Caco-2 (cell line): Measurements from ENCODE around the gene SVOPL. TPM values are rescaled to one million over a fixed set of nuclear protein-coding genes. Genes with fewer than 3 reads are reported as not detected.

Experiments
- BruUV-seq: library from RNA; stranded (reverse); fragments of 400-500 nt; replicated peaks from 2 replicates; lab custom pipeline; 2021; lab: Mats Ljungman, UMichigan
- CTCF ChIA-PET: fragments of 300-600 bp; sonication (Branson Sonifier 250); formaldehyde crosslinking; loops from one replicate; lab custom pipeline; 2022; ENCODE audit warnings: antibody characterized with exemption; lab: Charles Lee
- POLR2A ChIA-PET: fragments of 300-600 bp; sonication (Branson Sonifier 250); formaldehyde crosslinking; loops from one replicate; lab custom pipeline; 2022; ENCODE audit warnings: antibody characterized with exemption; lab: Charles Lee
- DNase-seq, 2 experiments: peaks; one replicate each; pipeline versions ENCODE4 v3.0.0 to v3.0.0-alpha.2; 2020 to 2022
- H3K27me3 ChIP-seq: replicated peaks from 2 replicates; pipeline ENCODE4 v1.6.0; 2011; ENCODE audit warnings: low read length; ENCODE audit not compliant: control insufficient read depth, insufficient read depth
- H3K36me3 ChIP-seq: 2 replicates; pipeline ENCODE4 v1.5.1; 2011; ENCODE audit warnings: low read length; ENCODE audit not compliant: control insufficient read depth, insufficient read depth
- H3K4me1 ChIP-seq: fragments of 250-450 bp; sonication (Bioruptor Pico); 2 replicates; pipeline ENCODE4 v1.5.1; 2020; ENCODE audit warnings: mild to moderate bottlenecking
- H3K4me3 ChIP-seq: 2 replicates; pipeline ENCODE4 v1.5.1; 2011; ENCODE audit warnings: low read depth, mild to moderate bottlenecking, control low read depth, low read length
- H3K9me3 ChIP-seq: fragments of 250-450 bp; sonication (Bioruptor Pico); 2 replicates; pipeline ENCODE4 v1.5.1; 2020; ENCODE audit warnings: mild to moderate bottlenecking, moderate library complexity
- H3K27ac Mint-ChIP-seq: one replicate; pipeline ENCODE4 v1.8.0; 2022; ENCODE audit warnings: mixed read lengths; ENCODE audit not compliant: unreplicated experiment
- H3K27me3 Mint-ChIP-seq: one replicate; pipeline ENCODE4 v1.8.0; 2022; ENCODE audit warnings: mixed read lengths; ENCODE audit not compliant: insufficient read depth, unreplicated experiment
- H3K36me3 Mint-ChIP-seq: one replicate; pipeline ENCODE4 v1.8.0; 2022; ENCODE audit warnings: mild to moderate bottlenecking, mixed read lengths; ENCODE audit not compliant: insufficient read depth, unreplicated experiment
- H3K4me1 Mint-ChIP-seq: one replicate; pipeline ENCODE4 v1.8.0; 2022; ENCODE audit warnings: low read depth, mixed read lengths; ENCODE audit not compliant: unreplicated experiment
- H3K4me3 Mint-ChIP-seq: one replicate; pipeline ENCODE4 v1.8.0; 2022; ENCODE audit warnings: mild to moderate bottlenecking, moderate library complexity, mixed read lengths; ENCODE audit not compliant: unreplicated experiment
- H3K9me3 Mint-ChIP-seq: one replicate; pipeline ENCODE4 v1.8.0; 2022; ENCODE audit warnings: mixed read lengths; ENCODE audit not compliant: unreplicated experiment
- intact Hi-C: fragments of 100-400 bp; cut with micrococcal nuclease; formaldehyde crosslinking; loops from one replicate; pipeline ENCODE4 v1.10.0; 2022; ENCODE audit not compliant: unreplicated experiment
- total RNA-seq: library from RNA; stranded (reverse); gene quantifications from 2 replicates; pipeline ENCODE4 v1.2.3, GENCODE V29; 2022
- TF ChIP-seq, protein P1 (sequence below), 2 experiments: fragments of 200-600 bp in 1 of 2; IDR thresholded peaks; 1 replicate in 1 of 2; 2 replicates in 1 of 2; pipeline versions ENCODE4 v1.5.1 to v1.8.0; 2011 to 2022; ENCODE audit warnings: antibody characterized with exemption in 1 of 2, control low read depth in 1 of 2, inconsistent platforms in 1 of 2, low read depth in 1 of 2, low read length in 1 of 2, mild to moderate bottlenecking in 1 of 2, moderate library complexity in 1 of 2; ENCODE audit not compliant: insufficient read depth in 1 of 2, severe bottlenecking in 1 of 2, unreplicated experiment in 1 of 2

Gene SVOPL
- total RNA-seq, 1 experiment from 2014 or later = 0.27 TPM

GRCh38 chr7:138579671-138580070 is 121.5 kb downstream of the SVOPL start:
- H3K4me1 ChIP-seq = no peaks in the 10 kb centered on the region
- POLR2A ChIA-PET = no interaction called here
- no peak overlapping the region for H3K4me3 ChIP-seq
- Mint-ChIP-seq H3K4me1 (peaks cover 7% of the 10 kb centered on the region), H3K36me3 (peaks cover 88% of the 10 kb centered on the region), H3K9me3 (no peaks in the 10 kb centered on the region), H3K4me3 (no peak overlapping the region), H3K27ac (no peak overlapping the region), H3K27me3 (no peaks in the 10 kb centered on the region)
- CTCF ChIA-PET = no interaction called here
- H3K27me3 ChIP-seq = no peaks in the 10 kb centered on the region
- BruUV-seq = no TSS peak
- no peak for DNase-seq
- TF ChIP-seq, protein P1, sequence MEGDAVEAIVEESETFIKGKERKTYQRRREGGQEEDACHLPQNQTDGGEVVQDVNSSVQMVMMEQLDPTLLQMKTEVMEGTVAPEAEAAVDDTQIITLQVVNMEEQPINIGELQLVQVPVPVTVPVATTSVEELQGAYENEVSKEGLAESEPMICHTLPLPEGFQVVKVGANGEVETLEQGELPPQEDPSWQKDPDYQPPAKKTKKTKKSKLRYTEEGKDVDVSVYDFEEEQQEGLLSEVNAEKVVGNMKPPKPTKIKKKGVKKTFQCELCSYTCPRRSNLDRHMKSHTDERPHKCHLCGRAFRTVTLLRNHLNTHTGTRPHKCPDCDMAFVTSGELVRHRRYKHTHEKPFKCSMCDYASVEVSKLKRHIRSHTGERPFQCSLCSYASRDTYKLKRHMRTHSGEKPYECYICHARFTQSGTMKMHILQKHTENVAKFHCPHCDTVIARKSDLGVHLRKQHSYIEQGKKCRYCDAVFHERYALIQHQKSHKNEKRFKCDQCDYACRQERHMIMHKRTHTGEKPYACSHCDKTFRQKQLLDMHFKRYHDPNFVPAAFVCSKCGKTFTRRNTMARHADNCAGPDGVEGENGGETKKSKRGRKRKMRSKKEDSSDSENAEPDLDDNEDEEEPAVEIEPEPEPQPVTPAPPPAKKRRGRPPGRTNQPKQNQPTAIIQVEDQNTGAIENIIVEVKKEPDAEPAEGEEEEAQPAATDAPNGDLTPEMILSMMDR (IDR thresholded peaks at IDR 0.05; ENCODE audit: insufficient read depth in 1 of 2, low read depth in 1 of 2, low read length in 1 of 2, severe bottlenecking in 1 of 2, unreplicated experiment in 1 of 2) = no peak
- H3K9me3 ChIP-seq = no peaks in the 10 kb centered on the region
- intact Hi-C loops = no loop called here
- H3K36me3 ChIP-seq = peaks cover 3% of the 10 kb centered on the region

GRCh38 chr7:138579136-138579535 is 122.0 kb downstream of the SVOPL start:
- DNase-seq = no peak
- BruUV-seq = no TSS peak
- no peaks in the 10 kb centered on the region for H3K9me3 ChIP-seq
- POLR2A ChIA-PET = no interaction called here
- no peaks in the 10 kb centered on the region for H3K27me3 Mint-ChIP-seq
- H3K36me3 Mint-ChIP-seq = peaks cover 85% of the 10 kb centered on the region
- peaks cover 7% of the 10 kb centered on the region for H3K4me1 Mint-ChIP-seq
- intact Hi-C loops = no loop called here
- no peaks in the 10 kb centered on the region for H3K9me3 Mint-ChIP-seq
- H3K4me3 ChIP-seq = no peak overlapping the region
- TF ChIP-seq, protein P1 (IDR thresholded peaks at IDR 0.05; ENCODE audit: insufficient read depth in 1 of 2, low read depth in 1 of 2, low read length in 1 of 2, severe bottlenecking in 1 of 2, unreplicated experiment in 1 of 2) = no peak
- no peaks in the 10 kb centered on the region for H3K27me3 ChIP-seq
- no peak overlapping the region for H3K27ac Mint-ChIP-seq
- H3K36me3 ChIP-seq = peaks cover 3% of the 10 kb centered on the region
- H3K4me3 Mint-ChIP-seq = no peak overlapping the region
- CTCF ChIA-PET = no interaction called here
- H3K4me1 ChIP-seq = no peaks in the 10 kb centered on the region

DNA sequence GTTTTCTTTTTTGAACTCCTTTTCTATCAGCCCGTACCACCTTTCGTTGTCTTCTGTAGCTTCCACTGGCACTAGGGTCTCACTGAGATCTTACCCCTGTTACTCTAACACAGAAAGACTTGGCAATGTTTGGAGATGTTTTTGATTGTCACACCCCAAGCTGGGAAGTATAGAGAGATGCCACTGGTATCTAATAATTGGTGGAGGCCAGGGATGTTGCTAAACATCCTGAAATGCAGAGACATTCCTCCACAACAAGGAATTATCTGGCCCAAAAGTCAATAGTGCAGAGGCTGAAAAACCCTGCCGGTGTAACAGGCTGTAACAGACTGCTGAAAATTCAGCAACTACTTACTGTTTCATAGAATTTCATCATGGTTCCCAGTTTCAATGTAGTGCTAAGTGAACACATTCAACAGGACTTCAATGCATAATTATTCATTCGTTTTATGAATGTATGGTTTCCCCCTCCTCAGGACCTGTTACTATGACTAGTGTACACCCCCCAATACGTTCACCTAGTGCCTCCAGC is 125.2 kb downstream of the SVOPL start:
- Mint-ChIP-seq H3K27me3 (no peaks in the 10 kb centered on the region), H3K36me3 (peaks cover 81% of the 10 kb centered on the region)
- POLR2A ChIA-PET = no interaction called here

More for the DNA sequence above, 125.2 kb downstream of the SVOPL start:
- no peaks in the 10 kb centered on the region for H3K9me3 ChIP-seq
- H3K4me3 ChIP-seq = no peak overlapping the region
- intact Hi-C loops = no loop called here
- Mint-ChIP-seq H3K4me1 (peaks cover 7% of the 10 kb centered on the region), H3K27ac (peak overlapping the region; percentile 12), H3K9me3 (no peaks in the 10 kb centered on the region), H3K4me3 (no peak overlapping the region)
- no peaks in the 10 kb centered on the region for H3K4me1 ChIP-seq
- H3K27me3 ChIP-seq = no peaks in the 10 kb centered on the region
- H3K36me3 ChIP-seq = peaks cover 3% of the 10 kb centered on the region
- CTCF ChIA-PET = no interaction called here
- TF ChIP-seq, protein P1 (IDR thresholded peaks at IDR 0.05; ENCODE audit: insufficient read depth in 1 of 2, low read depth in 1 of 2, low read length in 1 of 2, severe bottlenecking in 1 of 2, unreplicated experiment in 1 of 2) = no peak
- no peak for DNase-seq
- no TSS peak for BruUV-seq
